ENCODE results near the gene L1CAM.
A peak's percentile ranks its signal among the peaks of the same experiment; 100 is the strongest.

Gene L1CAM

DNA sequence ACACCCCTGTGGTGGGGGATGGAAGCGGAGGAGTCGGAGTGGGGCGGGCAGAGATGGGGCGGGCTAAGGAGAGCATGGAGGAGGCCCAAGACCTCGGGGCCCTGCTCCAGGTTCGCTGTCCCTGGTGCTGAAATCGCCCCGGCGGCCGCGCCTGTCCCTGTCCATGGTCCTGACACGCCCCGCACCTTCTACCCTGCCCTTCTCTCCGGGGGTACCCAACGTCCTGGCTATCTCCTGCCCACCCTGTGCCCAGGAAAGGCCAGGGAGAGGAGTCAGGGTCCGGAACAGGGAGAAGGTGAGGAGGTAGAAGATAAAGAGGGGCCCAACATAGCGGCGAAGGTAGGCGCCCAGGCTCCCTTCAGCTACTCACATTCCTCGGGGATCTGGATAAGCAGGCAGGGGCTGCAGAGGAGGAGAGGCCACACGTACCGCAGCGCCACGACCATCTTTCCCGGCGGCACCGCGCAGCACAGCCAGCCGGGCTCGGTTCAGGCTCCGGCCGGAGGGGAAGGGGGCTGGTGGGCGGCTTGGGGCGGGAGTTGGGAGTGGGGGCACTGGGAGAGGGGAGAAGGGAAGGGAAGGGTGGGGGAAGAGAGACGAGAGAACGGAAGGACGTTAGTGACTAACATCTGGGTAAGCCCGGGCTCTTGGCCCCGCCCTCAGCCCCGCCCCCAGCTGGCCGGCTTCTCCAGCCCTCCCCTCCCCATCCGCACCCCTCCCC, 10.4 kb downstream of the L1CAM start:
- DNase-seq (ENCODE audit: low read depth), result peak; percentile 57

DNA sequence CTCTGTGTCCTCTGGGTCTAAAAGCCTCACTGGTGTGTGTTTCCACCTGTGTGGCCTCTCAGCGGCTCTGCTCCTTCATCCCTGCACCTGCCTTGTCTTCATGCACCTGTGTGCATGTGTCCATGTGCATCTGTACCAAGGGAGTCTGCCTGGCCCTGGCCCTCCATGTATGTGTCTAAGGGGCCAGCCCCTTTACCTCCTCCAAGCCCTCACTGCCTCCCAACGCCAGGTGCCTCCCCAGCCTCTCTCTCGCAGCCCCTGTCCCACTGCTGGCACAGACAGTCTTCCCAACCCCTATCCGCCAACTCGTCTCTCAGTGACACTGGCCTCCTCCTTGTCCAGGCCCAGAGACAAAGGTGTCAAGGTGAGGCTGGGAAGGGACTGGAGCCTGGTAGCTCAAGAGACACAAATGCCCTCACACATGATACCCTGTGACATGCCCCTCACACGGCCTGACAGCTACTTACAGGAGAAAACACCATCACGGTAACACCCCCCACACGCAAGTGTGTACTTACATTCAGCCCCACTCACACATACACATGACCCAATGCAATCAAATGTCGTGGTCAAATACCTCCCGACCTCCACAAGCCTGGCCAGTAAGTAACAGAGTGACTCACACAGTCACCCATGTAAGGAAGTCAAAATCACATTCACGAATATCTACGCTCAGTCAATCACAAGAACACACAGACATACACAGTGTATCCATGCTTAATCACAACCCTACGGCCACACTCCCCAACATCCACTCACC, 11.4 kb downstream of the L1CAM start:
- DNase-seq (ENCODE audit: low read depth), result no peak

DNA sequence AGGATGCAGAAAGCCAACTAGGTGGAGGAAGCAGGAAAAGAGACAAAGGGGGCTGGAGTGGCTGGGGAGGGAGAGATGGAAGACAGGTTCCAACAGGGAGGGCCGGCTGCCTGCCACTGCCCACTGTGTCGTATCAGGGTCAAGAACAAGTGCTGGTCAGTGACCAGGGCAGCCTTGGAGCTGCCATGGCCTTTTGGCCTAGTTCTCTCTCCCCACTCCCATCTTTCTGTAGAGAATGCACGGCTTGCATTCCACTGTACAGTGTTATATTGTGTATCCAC, 11.9 kb downstream of the L1CAM start:
- DNase-seq (ENCODE audit: low read depth), result no peak

DNA sequence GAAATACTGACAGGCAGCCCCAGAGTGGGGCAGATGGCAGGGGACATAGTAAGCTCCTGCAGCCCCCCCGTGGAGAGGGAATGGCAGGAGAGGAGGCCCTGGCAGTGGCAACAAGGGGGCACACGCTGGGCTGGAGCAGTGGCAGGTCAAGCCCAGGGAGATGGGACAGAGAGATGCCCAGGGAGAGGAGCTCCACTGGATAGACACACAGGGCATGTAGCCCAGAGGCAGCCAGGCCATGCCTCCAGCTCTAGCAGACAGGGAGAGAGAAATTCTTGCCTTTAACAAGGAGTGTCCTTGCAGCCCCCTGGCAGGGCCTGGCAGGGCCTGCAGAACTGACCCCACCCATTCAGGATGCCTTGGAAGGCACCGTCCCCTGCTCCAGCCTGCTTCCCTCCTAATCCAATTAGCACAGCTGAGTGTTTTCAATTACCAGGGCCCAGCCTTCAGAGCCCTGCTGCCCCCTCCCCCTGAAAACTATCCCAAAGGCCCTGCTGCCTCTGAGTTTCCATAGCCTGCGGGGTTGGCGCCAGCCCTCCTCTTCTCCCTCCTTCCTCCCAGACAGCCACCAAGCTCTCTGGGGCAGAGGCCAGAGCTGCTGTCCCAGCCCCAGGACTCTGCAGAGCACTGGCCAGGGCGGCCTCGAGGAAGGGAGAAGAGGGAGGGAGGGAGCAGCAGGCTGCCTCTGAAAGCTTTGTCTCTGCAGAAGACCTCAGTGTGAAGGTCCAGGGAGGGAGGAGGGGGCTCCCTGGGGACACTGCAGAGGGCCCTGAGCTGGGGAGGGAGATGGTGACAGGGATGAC, 12.5 kb downstream of the L1CAM start:
- no peak for DNase-seq (ENCODE audit: low read depth)

DNA sequence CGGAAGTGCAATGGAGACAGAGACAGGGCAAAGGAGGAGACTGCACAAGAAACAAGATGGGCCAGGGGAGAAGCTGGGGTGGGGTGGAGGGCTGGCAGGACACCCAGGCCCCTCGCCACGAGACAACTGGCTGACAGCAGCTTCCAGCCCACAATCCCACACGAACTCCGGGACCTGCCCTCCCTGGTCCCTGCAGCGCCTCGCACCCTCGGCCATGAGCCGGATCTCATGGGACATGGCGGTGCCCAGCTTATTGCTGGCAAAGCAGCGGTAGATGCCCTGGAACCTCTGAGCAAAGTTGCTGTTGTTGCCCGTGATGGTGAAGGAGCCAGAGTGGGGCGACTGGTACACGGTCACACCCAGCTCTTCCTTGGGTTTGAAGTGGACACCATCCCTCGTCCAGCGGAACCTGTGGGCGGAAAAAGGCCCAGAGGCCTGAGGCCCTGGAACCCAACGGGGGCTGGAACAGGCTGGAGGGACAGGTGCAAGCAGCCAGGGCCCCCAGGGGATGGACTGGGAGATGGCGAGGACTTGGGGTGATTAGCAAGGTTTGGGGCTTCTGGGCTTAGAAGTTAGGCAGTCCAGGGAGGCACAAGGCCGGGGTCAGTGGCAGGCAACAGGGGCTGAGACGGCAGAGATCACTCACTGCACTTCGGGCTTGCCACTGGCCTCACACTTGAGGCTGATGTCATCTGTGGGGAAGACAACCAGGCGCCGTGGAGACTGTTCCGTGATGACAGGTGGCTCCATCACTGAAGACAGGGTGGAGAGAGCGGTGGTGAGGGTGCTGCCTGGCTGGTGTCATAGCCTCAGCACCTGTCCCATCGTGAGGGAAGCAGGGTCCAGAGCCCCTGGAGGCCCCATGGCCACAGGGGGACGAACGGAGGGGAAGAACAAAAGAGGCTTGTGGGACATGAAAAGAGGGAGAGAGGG, 13.8 kb downstream of the L1CAM start:
- no peak for DNase-seq (ENCODE audit: low read depth)

DNA sequence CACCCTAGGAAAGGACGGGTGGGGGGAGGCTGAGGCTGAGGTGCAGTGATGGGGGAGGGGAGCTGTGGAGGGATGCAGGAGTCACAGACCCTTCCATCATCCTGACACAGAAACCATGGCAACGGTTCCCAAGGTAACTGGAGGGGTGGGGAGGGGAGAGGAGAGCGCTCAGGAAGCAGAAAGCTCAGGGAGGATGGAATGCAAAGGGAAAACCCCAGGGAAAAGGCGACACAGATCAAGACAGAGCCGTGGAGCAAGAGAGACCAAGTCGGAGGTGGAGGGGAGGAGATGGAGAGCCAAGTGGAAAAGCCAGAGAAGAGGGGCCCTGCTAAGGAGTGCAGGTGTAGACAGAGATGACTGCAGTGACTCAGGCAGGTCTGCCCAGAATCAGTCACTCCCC, 14.5 kb downstream of the L1CAM start:
- no peak for DNase-seq (ENCODE audit: low read depth)

DNA sequence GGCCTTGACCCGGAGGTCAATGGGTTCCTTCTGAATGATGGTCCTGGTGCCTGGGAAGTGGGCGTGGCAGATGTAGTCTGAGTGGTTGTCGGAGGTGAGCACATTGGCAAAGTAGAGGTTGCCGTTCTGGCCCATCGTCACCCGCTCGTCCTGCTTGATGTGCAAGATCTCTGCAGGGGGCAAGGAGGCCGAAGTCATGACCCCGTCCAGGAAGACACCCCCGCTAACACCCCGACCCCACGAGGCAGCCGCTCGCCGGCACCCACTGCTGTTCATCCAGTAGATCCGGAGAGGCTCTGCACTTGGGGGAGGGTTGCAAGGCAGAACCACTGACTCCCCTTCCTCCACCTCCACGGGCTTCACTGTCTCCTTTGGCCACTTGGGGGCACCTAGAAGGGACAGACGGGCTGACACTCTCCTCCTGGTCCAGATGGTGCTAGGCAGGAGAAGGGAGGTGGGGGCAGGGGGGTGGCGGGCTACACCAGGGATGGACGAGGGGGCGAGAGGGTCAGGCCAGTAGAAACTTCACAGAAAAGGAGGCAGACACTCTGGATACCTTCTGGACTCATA, 15.1 kb downstream of the L1CAM start:
- DNase-seq (ENCODE audit: low read depth), result no peak

DNA sequence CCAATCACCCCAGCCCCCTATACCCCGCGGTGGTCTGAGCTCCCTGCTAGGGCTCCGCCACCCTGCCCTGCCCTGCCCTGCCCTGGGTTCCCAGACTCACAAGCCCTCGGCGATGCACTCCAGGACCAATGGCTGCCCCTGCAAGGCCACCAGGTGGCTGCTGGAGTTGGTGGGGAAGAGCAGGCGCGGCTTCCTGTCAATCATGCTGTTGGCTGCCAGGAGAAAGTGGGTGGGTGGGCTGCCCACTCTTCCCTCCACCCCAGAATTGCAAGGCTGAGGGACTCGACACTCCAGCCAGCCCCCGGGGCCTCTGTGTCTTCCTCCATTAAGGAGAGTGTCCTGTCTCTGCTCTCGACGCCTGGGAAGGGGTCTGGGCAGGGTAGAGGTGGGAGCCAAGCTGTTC, 15.7 kb downstream of the L1CAM start:
- no peak for DNase-seq (ENCODE audit: low read depth)

DNA sequence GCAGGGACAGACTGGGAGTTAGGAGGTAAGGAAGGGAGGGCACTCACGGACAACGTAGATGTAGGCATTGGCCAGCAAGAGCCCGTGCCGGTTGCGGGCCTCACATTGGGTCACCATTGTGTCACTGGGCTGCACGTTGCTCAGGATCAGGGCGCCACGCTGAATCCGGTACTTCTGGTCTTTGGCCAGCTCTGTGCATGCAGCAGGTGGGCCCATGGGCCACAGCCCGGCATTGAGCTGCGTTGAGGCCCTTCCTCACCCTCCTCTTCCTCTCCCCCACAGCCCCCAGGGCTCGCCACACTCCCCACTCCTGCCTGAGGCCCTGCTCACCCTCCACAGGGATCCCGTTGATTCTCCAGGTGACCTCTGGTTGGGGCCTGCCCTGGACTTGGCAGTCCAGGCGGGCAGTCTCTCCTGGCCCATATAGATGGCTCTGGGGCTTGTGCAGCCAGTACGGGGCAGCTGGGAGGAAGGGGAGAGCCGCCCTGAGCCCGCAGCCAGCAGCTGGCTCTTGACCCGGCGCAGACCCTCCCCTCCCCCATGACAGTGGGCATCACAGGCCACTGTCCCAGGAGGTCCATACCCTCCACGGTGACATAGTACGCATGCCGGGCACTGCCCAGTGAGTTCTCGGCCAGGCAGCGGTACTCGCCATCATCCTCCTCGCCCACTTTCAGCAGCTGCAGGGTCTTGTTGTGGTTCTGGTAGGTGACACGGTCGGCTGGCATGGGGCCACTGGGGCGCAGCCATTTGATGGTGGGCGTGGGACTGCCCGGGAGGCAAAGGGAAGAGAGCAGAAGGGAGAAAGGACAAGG, 16.3 kb downstream of the L1CAM start:
- no peak for DNase-seq (ENCODE audit: low read depth)

DNA sequence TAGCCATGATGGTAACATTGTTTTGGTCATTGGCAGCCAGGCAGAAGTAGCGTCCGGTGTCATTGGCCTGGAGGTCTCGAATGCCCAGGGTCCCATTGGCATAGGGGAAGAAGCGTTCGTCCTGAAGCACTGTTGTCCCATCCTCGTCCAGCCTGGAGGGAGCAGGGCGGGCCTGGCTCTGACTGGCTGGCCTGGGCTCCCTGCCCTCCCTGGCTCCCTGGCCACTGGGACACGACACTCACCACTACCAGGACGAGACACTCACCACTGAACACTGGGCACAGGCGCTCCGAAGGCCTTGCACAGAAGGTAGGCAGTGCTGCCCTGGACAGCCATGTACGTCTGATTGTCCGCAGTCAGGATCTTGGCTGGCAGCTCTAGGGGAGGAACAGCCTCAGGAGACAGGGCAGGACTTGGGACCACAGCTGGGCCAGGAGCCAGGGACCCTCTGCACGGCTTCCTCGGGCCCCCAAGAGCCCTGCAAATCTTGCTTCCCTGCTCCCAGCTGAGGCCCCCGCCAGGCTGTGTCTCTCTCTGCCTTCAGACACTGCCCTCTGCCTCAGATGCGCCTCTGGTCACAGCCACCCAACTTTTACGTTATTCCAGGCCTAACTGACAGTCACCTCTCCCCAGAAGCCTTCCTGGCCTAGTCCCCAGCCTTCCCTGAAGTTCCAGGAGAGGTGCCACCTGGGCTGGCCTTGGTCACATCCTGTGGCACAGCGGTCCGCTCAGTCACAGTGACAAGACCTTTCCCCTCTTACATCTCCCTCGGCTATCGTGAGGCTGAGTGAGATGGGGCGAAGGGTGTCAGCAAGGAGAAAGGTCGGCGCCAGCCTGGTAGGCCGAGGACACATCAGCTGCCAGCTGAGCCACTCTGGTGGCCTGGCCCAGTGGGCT, 17.1 kb downstream of the L1CAM start:
- DNase-seq (ENCODE audit: low read depth), result no peak

DNA sequence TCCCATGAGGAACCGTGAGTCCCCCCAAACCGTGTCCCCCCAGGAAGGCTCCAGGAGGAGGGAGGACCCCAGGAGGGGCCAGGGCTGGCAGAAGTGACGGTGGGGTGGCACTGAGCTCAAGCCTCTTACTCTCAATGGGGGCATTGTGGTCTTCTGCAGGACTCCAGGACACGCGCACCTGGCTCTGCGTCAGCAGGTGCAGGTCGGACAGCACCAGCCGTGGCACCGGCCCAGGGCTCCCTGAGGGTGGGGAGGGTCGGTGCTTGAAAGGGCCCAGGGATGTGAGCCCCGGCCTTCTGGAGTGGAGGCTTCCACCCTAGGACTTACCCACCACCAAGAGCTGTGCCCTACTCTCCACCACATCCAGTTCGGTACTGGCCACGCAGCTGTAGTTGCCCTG, 18.3 kb downstream of the L1CAM start:
- no peak for DNase-seq (ENCODE audit: low read depth)

DNA sequence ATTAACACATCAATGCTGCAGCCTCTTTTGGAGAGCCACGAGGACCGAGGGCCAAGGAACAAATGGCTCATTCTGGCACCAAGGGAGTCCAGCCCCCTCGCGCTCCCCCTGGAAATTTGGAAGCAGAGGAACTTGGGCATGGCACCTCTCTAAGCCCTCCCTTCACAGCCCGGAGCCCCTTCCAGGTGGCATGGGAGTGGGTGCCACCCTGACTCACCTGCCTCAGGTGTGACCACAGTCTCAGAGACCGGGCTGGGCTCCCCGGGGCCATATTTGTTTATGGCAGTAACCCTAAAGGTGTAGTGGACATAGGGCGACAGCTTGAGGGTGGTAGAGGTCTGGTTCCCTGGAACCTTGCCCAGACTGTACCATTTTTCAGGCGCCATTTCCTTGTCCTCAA, 18.8 kb downstream of the L1CAM start:
- no peak for DNase-seq (ENCODE audit: low read depth)

DNA sequence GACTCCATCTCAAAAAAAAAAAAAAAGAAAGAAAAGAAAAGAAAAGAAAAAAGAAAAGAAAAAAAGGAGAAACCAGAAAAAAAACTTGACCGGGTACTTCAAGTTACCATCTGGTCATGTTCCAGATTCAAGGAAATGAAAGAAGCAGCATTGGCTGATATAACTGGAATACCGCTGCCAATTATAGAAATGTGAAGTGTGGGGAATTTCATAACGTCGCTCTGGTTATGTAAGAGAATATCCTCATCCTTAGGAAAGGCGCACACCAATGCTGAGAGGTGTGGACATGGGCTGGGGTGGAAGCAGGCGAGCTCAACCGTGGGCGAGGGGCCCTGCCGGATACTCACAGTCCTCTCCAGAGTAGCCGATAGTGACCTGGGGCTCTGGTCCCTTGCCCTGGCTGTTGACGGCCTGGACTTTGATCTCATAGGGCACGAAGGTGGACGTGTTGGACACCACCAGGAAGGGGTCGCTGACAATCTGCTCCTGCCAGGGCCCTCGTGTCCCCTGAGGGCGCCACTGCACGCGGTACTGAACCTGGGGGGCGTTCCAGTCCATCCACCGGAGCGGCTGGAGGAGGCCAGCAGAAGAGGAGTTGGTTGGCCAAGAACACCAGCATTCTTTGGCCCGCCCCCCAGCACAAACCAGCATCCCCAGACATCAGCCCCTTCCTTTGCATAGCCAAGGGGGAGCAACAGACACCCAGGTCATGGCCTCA, 19.5 kb downstream of the L1CAM start:
- no peak for DNase-seq (ENCODE audit: low read depth)

DNA sequence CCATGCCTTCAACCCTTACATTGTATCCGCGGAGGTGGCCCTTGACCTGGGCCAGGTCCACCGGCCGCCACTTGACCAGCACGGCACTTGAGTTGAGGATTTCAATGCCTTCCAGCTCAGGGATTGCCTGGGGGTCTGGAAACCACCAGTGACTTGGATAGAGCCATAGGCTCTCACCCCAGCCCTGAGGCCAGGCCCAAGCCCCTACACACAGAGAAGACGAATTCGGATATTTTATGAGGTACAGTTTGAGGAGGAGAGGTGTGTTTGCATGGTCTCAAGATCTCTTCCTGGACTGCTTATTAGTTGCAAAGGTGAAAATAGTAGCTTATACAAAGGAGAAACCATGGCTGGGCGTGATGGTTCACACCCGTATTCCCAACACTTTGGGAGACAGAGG, 20.3 kb downstream of the L1CAM start:
- DNase-seq (ENCODE audit: low read depth), result no peak

DNA sequence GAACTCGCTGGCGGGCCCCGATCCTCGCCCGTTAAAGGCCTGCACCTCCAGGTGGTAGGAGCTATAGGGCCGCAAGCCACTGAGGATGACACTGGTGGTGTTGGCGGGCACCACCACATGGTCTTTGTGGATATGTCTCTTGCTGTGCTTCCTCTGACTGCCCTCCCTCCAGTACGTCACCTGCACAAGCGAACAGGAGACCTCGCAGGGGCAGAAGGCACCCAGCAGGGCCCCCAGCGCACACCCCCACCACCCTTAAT, 20.7 kb downstream of the L1CAM start:
- no peak for DNase-seq (ENCODE audit: low read depth)

DNA sequence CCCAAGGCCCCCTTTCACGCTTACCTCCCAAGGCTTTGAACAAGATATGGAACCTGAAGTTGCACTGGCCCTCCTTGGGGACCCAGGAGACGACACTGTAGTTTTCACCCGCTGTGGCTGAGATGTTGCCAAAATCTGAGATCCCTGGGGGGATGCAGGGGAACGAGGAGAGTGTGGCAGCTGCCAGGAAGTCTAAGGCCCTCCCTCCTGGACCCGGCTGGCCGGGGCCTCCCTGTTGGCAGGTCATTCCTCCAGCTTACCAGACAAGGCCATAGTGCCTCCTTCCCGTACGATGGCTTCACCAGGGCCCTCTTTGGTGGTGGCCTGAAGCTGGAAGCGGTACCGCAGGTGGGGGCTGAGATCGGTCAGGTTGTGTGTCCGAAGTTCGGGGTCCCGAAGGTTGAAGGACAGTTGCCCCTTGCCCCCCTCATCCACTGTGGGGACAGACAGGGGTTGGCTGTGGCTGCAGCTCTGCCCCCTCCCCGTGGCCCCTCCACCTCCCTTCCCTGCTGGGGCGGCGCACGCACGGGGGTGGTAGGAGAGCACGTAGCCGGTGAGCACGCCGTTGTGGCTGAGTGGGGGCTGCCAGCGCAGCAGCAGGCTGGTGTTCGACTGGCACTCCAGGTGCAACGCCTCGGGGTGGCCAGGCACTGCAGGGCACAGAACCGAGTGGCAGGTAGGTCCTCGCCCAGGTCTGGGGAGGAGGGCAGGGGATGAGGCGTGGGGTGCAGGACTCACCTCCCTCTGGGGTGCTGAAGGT, 21.2 kb downstream of the L1CAM start:
- DNase-seq (ENCODE audit: low read depth), result no peak

DNA sequence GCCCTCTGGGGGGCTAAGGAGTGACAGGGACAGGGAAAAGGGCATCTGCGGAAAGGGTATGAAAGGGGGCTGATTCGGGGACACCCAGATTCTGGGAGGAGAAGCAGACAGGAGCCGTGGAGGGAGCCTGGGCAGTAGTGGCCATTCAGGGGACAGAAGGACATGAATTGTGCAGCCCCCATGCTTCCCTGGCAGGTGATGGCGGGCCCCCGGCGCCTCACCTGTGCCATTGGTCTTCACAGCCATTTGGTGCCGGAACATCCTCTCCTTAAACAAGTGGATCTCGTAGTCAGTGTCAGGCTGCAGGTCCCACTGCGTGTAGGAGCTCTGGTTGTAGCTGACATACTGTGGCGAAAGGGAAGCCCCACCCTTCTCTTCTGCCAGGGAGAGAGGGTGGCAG, 21.9 kb downstream of the L1CAM start:
- DNase-seq (ENCODE audit: low read depth), result no peak

DNA sequence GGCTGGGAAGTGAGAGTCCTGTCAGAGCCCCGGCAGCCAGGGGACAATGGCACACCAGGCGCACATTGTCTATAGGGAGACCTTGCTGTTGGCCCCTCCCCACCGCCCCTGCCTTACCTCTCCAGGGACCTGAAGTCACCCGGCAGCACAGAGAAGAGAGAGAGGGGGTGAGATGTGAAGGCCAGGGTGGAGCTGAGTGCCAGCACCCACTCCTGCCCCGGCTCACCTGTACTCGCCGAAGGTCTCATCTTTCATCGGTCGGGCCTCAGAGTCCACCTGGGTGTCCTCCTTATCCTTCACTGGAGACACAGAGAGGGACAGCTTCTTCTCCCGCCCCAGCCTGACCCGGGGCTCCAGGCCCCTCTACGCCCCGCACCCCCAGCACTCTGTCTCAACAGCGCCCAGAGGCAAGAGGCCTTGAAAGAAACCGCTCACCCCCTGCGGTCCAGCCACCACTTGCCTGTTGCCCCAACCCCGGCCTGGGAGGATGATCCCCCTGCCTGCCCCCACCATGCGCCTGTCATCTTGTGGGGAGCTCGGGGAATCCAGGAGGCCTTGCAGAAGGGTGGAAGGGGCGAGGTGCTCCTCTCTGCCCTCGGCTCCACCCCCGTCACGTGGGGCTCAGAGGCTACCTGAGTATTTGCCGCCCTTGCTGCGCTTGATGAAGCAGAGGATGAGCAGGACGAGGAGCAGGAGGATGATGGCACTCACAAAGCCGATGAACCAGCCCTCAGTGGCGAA, 22.6 kb downstream of the L1CAM start:
- no peak for DNase-seq (ENCODE audit: low read depth)

All from activated T-cell treated with anti-CD3 and anti-CD28 coated beads for 1 hour (primary cell).